HEK293T (cell line): Measurements from ENCODE around the gene PRDX6.

Experiments
- BHLHE40 ChIP-seq: fragments of 450-650 bp; IDR thresholded peaks from 2 replicates; pipeline ENCODE4 v1.6.1; 2016; ENCODE audit warnings: mild to moderate bottlenecking, moderate library complexity, borderline replicate concordance
- CTBP1 ChIP-seq: fragments of 450-650 bp; IDR thresholded peaks from 2 replicates; pipeline ENCODE4 v1.6.1; 2016; ENCODE audit warnings: borderline replicate concordance
- ELF4 ChIP-seq: fragments of 450-650 bp; IDR thresholded peaks from 2 replicates; pipeline ENCODE4 v1.6.1; 2017; ENCODE audit warnings: antibody characterized with exemption
- FOXA1 ChIP-seq: fragments of 450-650 bp; IDR thresholded peaks from 2 replicates; pipeline ENCODE4 v1.6.1; 2016; ENCODE audit warnings: mild to moderate bottlenecking
- HDGF ChIP-seq: fragments of 450-650 bp; IDR thresholded peaks from 2 replicates; pipeline ENCODE4 v1.6.1; 2017; ENCODE audit warnings: antibody characterized with exemption, borderline replicate concordance
- NFRKB ChIP-seq: fragments of 450-650 bp; IDR thresholded peaks from 2 replicates; pipeline ENCODE4 v1.6.1; 2016; ENCODE audit warnings: mild to moderate bottlenecking, moderate library complexity
- SP1 ChIP-seq: fragments of 450-650 bp; IDR thresholded peaks from 2 replicates; pipeline ENCODE4 v1.6.1; 2017
- SUZ12 ChIP-seq: fragments of 450-650 bp; IDR thresholded peaks from 2 replicates; pipeline ENCODE4 v1.6.1; 2016; ENCODE audit warnings: mild to moderate bottlenecking
- TARDBP ChIP-seq: fragments of 450-650 bp; IDR thresholded peaks from 2 replicates; pipeline ENCODE4 v1.6.1; 2016

DNA sequence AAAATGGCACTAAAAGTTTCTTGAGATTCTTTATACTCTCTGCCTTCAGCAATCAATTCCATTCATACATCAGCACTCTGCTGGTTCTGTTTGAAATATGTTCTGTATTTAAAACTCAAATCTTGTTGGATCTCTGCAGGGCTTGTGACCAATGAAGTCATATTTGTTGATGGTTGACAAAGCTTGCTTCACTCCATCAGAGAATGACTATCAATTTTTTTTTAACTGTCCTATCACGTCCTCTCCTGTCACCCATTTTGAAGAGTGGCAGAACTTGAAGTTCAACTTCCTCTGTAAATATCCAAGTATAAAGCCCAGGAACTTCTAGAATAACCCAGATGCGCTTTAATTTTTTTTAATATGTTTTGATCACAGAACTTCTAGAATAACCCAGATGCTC is 10.9 kb downstream of the PRDX6 start:
- no peak for TF ChIP-seq HDGF
- TF ChIP-seq BHLHE40: no peak
- no peak for TF ChIP-seq SP1
- no peak for TF ChIP-seq TARDBP
- no peak for TF ChIP-seq SUZ12
- no peak for TF ChIP-seq CTBP1
- TF ChIP-seq NFRKB: no peak
- no peak for TF ChIP-seq ELF4
- TF ChIP-seq FOXA1: no peak
